GM19438 (cell line): ENCODE data around the gene MBD5.
A peak's percentile ranks its signal among the peaks of the same experiment; 100 is the strongest.

Experiments used
- ATAC-seq: cut with Tn5 transposase; IDR thresholded peaks from one replicate; pipeline ENCODE4 v1.9.1; 2021; ENCODE audit warnings: low read depth; ENCODE audit not compliant: unreplicated experiment

MBD5 gene

DNA sequence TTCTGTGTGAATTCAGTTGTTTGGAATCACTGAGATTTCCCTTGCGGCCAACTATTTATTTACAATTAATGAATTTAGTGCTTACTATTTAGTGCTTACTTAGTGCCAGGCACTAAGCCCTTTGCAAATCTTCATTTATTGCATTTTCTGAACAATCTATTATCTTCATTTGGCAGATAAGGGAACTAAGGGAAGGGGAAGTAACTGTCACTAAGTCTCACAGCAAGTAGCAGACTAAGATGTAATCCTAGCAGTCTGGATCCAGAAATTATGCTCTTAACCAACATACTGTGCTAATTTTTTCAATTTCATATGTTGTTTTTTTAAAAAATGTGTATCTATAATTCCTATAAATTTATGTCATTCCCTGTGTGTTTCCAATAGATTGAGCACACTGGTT lies 409.2 kb downstream of the MBD5 start:
- ATAC-seq = no peak

DNA sequence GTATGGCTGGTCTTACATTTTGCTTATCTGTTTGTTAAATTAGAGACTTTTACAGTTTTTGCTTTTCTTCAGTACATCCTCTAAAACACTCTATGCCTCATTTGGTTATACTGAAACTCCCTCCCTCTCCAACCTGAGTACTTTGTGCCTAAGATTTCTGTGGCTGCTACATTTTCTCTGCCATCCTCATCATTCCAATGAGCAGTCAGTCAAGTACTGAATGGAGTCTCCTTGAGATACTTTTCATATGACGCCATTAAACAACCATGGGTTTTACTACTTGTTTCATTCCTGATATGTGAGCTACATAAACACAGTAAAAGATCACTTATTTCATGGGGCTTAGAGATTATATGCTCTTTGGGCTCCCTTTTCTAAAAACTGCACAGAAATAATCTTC lies 427.0 kb downstream of the MBD5 start:
- ATAC-seq = no peak

DNA sequence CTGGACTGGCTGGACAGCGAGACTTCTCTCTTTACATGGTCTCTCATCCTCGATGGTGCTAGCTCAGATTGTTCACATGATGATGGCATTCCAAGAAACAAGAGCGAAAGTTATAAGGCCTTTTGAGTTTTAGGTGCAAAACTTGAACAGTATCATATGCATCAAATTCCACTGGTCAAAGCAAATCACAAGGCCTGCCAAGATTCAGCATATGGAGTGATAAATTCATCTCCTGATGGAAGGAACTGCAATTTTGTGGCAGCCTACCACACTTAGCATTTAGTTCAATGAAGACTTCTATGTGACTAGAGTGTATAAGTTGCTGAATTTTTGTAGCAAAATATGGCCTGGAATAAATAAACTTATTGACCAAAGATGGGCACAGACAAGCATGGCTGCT lies 429.6 kb downstream of the MBD5 start:
- ATAC-seq = no peak

DNA sequence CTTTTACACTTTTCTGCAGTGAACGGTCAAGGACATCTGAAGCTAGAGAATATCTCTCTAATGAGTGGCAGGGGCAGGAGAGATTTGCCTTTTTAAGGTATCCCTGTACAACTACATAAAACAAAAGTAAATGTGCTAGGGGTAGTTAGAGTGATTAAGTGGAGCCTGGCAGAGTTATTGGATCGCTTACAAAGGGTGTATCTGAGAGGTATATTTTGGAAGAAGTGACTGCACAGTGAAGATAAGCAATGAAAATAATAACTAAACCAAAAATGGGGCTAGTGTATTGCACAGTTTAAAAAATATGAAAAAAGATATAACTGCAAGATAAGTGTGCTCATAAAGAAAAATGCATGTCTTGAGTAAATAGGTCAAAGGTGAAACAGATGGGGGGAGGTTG lies 430.2 kb downstream of the MBD5 start:
- no peak for ATAC-seq

DNA sequence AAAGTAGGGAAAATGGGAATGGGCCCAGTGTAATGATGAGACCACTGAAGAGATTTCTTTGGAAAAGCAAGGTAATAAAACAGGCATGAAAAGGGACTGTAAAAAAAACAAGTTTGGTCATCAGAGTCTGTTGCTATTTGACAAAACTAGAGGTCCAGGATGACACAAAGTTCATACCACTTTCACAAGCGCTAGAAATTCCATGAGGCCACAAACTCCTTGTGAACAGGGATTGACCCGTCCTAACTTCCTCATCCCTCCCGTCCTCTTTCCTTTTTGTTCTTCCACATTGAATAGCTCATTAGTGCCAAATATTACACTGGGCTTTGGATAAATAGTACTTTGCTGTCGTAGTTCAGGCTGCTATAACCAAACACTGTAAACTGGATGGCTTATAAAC lies 434.9 kb downstream of the MBD5 start:
- no peak for ATAC-seq

DNA sequence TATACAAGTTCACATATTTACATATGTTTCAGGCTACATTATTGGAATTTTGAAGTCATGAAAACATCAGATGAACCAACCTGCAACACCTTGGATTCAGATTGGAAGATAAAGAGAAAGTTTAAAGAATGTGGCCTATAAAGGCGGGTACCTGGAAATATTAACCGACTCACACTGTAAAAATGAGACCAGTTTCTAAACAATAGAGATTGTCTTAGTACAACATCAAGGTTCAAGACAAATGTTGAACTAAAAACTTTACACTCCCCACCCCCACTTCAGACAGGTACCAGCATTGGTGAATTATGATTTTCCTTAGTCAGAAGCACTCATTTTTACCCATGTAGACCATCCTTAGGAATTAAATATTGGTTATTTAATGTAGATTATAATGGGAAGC lies 437.3 kb downstream of the MBD5 start:
- no peak for ATAC-seq

DNA sequence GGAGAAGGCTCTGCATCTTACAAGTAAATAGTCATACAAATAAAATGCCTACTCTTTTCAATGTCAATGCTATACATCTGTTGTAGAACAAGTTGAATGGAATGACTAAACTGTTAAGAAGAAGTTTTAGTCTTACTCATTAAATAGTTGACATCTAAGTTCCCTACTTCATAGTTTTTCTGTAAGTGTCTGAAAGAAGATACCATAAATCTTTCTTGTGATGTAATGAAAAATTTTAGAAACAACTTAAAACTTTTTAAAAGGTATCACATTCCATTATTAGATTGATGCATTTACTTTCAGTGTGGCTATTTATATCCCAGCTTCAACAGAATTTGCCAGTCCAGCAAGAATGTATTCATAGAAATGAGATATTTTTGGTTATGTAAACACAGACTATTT lies 438.5 kb downstream of the MBD5 start:
- ATAC-seq = no peak

DNA sequence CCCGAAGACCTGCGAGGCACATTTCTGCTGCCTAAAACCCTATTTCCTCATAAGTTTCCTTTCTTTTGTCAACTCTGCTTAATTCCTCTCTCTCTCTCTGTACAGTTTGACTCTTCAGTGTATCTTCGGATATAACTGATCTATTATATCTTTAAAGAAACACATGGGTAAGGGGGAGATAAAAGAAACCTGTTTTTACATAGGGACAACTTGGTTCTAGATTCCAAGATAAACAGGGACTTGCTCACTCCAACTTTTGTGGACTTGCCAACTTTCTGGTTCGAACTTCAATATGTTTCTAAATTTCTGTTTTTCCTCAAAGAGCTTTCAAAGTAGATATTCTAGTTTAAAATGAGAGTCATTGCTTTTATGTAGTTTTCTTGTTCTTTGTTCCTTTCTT lies 441.0 kb downstream of the MBD5 start:
- ATAC-seq = no peak

DNA sequence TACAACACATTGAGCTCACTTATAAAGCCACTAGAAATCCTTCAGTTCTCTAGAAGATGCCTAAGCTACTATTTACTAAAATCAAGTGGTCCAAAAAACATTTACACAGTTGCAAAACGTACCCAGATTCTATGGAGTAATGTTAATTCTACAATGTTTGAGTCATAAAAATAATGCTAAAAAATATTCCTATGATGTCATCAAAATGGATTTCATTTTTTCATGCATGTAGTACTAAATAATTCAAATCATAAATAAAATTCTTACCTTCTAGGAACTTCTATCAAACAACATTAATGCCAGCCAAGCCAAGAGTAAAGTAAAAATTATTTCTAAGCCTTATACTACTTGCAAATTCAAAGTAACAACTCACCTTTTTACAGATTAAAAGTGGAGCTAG lies 454.7 kb downstream of the MBD5 start:
- no peak for ATAC-seq

DNA sequence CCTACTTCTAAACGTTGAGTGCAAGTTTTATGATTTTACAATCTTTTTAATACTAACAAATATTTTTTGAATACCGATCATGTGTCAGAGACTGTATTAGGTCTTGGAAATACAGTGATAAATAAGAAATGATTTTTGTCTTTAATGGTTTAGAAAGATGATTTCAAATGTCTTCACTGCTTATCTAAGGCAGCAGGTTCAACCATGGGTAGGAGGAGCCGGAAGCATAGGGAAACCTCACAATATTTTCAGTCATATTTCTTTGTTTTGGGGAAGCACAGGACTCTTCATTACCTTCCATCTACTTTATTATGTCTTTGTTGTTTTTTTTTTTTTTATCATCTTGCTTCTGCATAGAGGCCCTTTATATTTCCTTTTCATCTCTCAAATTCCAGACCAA lies 458.5 kb downstream of the MBD5 start:
- ATAC-seq = no peak

DNA sequence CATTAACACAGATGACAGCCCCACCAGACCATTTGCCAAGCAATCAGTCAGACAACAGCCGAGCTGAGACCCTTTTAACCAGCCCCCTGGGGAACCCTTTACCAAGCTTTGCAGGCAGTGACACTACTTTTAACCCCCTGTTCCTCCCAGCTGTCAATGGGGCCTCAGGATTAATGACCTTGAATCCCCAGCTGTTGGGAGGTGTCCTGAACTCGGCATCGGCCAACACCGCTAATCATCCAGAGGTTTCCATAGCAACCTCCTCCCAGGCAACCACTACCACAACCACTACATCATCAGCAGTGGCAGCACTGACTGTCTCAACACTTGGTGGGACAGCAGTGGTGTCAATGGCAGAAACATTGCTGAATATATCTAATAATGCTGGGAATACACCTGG lies 462.8 kb downstream of the MBD5 start:
- ATAC-seq = no peak

DNA sequence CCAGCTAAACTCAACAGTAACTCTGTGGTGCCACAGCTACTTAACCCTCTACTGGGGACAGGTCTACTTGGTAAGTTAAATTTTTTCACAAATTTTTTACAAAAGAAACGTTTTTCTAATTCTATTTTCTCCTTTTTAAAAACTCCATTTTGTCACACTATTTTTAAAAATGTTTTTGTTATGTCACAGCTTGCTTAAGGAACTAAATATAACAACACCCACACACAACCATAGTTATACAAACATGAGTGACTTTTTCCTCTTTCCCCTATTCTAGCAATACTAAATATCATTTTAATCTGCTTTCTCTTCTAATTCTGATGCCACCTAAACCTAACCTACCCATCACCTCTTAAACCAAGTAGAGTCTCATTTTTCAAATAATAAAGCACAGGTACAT lies 463.2 kb downstream of the MBD5 start:
- no peak for ATAC-seq

DNA sequence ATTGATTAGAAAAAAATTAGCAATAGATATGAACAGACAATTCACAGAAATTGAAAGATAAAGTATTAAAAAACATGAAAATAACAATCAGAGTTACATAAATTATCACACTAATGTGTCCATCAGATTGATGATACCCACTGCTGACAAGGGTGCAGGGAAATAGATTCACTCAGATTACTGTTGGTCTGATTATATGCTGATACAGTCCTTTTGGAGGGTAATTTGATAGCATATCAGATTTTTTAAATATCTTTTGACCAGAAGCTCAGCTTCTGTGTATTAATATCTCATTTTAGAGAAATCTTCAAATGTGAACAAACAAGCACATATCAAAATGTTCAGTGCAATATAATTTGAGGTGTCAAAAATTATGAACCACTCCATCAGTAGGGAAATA lies 465.8 kb downstream of the MBD5 start:
- no peak for ATAC-seq

DNA sequence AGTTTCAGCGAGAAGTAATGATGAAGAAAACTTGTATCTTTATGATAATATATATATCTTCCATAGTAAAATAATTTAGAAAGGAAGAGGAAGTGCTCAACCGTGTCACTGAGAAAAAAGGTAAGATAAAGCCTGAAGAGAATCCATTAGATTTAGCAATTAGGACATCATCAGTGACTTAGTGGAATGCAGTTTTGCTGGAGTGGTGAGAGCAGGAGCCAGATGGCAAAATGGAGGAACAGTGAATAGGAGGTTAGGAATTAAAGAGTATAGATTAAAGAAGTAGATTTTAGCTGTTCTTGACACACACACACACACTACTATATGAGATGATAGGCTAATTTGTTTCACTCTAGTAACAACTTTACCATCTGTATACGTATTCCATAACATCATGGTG lies 466.5 kb downstream of the MBD5 start:
- ATAC-seq = no peak

DNA sequence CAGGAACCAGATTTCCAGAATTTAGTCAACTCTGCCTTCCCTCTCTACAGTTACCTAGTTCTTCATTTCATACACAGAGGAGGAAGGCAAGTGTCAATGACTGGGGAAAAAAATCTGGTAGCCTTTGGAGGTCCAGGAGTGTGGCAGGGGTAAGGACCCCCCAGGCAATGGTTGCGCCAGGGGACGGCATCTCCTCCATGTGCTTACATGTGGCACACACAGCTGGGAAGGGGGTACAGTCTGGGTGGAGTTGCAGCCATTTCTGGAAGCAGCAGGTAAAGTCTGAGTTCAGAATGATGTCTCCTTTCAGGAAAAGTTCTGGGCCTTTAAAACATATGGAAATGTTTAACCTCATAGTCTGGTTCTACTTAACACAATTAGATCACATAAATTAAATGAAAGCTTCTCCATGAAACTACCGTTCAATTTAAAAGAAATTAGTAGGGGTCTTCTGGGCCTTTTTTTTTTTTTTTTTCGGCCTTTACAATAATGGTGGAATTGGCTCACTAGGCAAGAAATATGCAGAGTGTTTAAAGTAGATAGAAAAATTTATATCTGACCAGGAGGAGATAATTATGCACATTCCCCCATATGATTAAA lies 470.0 kb downstream of the MBD5 start:
- ATAC-seq = no peak

DNA sequence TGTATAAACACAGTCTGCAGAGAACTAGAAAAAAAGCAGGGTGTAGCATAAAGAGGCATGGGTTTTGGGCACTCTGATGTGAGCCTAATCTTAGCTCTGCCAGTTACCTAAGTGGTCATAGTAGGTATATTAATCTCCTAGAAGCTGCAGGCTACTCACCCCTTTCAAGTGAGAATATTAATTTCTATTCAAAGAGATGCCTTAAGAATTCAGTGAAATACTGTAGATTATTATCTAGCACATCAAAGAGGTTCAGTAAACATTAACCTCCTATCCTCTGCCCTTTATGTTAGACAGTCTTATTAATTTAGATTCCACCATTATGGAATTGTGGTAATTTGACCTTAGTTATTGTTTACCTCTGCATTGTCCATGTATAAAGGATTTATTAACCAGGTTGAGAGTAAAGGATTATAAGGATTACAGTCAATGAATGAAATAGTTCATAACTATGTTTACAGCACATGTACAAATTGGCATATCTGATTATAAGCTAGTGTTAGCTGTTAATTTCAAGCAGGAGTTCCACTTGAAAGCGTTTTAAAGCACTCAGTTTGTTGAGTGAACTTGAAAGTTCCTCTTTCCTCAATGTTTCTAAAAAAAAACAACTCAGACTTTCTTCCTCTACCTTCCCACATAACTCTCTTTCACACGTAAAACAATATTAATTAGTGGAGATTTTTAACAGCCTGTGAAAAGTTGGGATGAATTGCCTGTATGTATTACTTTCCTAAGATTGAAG lies 473.1 kb downstream of the MBD5 start:
- ATAC-seq = peak; percentile 68

DNA sequence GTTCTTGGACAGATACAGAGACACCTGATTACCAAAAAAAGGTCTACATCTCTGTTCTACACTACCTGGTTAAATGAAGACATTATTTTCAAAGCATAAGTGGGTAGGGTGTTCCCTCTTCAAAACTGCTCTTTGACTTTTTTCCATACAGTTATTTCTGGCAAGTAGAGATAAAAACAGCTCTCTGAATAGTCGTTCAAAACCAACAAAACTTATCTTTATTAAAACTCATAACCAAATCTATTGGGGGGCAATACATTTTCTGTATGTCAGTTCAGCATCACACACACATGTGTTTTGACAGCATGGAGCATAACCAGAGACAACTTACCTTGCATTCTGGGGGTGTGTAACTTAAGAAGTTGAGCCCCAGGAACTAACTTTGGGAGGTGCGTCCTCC lies 474.7 kb downstream of the MBD5 start:
- ATAC-seq = no peak

DNA sequence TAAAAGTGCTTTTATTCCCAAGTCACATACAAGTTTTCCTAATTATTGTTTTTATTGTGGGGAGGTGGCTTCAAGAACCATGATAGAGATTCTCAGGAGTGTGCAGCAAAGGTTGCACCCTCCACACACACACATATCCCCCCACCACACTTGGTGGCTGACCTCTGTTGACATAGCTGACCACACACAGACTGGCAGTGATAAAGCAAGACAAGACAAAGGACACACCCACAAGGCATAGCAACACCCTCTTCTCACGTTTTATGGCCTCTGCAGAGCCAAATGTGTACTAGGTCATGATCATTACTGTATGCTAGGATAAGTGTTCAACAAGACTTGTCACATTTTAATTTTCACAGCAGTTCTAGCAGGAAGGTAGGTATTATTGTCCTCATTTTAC lies 480.7 kb downstream of the MBD5 start:
- no peak for ATAC-seq

DNA sequence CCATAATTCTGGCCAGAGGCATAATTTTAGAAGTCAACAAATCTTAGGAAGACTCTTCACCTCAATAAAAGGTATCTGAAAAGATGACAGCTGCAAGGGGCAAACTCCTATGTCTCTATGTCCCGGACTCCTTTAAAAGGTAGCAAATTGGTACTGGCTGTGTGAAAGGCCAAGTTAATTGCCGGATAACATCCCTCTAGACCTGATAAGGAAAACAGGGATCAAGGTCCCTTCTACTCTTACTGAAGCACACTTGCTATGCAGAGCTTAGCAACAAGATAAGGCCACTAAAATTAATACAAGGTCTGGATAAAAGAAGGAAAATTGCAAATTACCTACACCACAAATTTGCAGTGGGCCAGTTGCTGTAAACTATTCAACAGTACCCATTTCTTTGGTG lies 482.6 kb downstream of the MBD5 start:
- no peak for ATAC-seq

DNA sequence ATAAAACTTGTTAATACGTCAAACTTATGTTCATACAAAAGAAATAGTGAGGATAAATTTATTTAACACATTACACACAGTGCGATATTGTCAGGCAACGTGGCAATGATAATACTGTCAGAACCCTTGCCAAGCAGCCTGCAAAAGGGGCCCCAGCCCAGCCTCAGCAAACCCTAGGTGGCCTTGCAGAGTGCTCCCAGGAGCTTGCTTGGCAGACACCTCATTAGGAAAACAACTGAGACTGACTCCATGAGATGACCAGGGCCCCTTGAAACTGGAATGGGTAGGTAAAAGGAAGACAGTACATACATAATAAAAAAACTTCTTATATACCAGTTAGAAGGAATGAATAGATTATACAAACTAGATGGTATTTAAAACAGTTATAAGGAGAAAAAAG lies 487.1 kb downstream of the MBD5 start:
- ATAC-seq = no peak

DNA sequence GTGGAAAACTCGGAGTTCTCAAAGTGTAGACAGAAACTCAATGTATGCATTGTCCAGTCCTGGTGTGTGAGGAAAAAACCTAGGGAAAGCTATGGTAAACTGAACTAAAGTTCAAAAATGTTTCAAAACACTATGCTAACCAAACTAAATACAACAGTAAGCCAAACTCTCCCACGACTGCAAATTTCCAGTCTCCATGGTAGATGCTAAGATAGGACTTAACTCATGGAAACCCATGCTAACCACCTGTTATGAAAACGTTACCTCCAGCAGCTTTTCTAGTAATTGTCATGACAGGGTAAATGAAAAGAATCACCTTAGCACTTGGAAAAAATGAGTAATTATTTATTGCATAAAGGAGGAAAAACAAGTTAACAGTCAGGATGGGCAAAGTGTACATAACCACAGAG lies 488.0 kb downstream of the MBD5 start:
- no peak for ATAC-seq

DNA sequence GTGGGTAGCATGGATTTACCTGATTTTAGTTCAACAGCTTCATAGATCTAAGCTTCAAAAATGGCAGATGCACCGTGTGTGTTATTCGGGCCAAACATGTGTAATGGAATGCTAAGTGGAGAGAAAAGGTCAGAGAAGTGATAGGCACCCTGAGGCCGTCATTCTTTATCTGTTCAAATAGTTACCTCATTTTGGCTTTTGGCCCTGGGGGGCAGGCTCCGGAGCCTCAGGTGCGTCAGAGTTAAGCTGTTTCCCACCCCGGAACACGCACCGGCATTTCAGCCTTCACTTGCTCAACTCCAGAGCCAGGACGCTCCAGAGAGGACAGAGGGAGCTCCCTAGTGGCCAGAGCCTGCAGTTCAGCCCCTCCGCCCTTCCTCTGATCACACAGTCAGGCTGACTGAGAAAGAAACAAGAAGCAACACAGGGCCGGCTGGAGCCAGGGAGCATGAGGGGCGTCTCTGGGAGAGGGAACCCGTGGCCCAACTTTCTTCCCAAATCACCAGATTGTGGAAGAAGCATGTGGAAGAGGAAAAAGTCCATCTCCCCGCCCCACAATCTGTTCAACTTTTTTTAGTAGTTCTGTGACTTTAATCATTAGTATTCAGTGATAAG lies 488.5 kb downstream of the MBD5 start:
- ATAC-seq = peak; percentile 100
